Peyer's patch (tissue), 4 donors: ENCODE measurements around the gene TRIM22.

Experiments used
- POLR2A ChIP-seq, 2 donors: fragments of 450-650 bp; IDR thresholded peaks; one replicate each; pipeline ENCODE4 v1.5.1; 2017; ENCODE audit warnings: antibody characterized with exemption in 2 of 2, mild to moderate bottlenecking in 2 of 2, moderate library complexity in 2 of 2
- TF ChIP-seq, protein P1 (sequence below), 6 experiments: fragments of 450-650 bp in 4 of 6; fragments of 200-600 bp in 2 of 6; sonication (generic) in 1 of 6; IDR thresholded peaks; one replicate each; pipeline ENCODE4 v1.5.1; 2017 to 2019; ENCODE audit warnings: antibody characterized with exemption in 6 of 6, mild to moderate bottlenecking in 3 of 6, moderate library complexity in 1 of 6

DNA sequence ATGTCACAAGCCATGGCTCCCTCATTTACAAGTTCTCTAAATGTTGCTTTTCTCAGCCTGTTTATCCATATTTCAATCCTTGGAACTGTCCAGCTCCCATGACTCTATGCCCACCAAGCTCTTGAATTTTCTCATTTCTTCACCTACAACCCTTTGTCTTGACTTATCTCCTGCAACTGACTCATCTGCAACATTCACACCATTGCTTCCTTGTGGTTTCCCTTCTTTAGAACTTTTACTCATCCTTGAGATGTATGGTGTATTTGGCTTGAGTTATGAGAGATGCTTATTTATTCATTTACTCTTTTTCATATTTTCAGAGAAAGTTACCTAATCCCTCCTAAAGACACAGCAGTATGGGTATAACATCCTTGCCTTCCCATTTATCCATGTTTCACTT, 46.0 kb upstream of the TRIM22 start:
- TF ChIP-seq, protein P1, sequence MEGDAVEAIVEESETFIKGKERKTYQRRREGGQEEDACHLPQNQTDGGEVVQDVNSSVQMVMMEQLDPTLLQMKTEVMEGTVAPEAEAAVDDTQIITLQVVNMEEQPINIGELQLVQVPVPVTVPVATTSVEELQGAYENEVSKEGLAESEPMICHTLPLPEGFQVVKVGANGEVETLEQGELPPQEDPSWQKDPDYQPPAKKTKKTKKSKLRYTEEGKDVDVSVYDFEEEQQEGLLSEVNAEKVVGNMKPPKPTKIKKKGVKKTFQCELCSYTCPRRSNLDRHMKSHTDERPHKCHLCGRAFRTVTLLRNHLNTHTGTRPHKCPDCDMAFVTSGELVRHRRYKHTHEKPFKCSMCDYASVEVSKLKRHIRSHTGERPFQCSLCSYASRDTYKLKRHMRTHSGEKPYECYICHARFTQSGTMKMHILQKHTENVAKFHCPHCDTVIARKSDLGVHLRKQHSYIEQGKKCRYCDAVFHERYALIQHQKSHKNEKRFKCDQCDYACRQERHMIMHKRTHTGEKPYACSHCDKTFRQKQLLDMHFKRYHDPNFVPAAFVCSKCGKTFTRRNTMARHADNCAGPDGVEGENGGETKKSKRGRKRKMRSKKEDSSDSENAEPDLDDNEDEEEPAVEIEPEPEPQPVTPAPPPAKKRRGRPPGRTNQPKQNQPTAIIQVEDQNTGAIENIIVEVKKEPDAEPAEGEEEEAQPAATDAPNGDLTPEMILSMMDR (IDR thresholded peaks at IDR 0.05) = no peak
- TF ChIP-seq POLR2A (IDR thresholded peaks at IDR 0.05) = no peak
